HCT116 (cell line): ENCODE results near the gene UGT1A9. TPM values are rescaled to one million over a fixed set of nuclear protein-coding genes. Genes with fewer than 3 reads are reported as not detected.

Experiments used
- ATAC-seq: fragments of 200-7000 bp; cut with Tn5 transposase; 2 replicates; pipeline ENCODE4 v1.9.1; 2020; ENCODE audit warnings: mild to moderate bottlenecking, moderate library complexity
- BruUV-seq: library from RNA; stranded (reverse); fragments of 400-500 nt; replicated peaks from 2 replicates; lab custom pipeline; 2021; lab: Mats Ljungman, UMichigan
- CTCF ChIA-PET: fragments of 300-600 bp; sonication (Branson Sonifier 250); formaldehyde crosslinking; loops from one replicate; lab custom pipeline; 2021; ENCODE audit warnings: antibody characterized with exemption; lab: Charles Lee
- POLR2A ChIA-PET: fragments of 300-600, 350-600 bp; sonication (Branson Sonifier 250); formaldehyde crosslinking; loops from one replicate; lab custom pipeline; 2021; ENCODE audit warnings: antibody characterized with exemption; lab: Charles Lee
- RAD21 ChIA-PET, 2 experiments: fragments of 300-600 bp; sonication (Branson Sonifier 250); formaldehyde crosslinking; loops; one replicate each; lab custom pipeline; 2023; ENCODE audit warnings: low total read pairs in 2 of 2; ENCODE audit not compliant: uncharacterized antibody in 2 of 2, unreplicated experiment in 2 of 2, low non-redundant PET in 1 of 2; lab: Charles Lee
- DNase-seq: peaks from one replicate; pipeline ENCODE4 v3.0.0-alpha.2; 2010; ENCODE audit warnings: low read depth, low spot score
- H2AFZ ChIP-seq: fragments of 200-600 bp; shearing (Covaris generic), sonication (generic); 2 replicates; pipeline ENCODE4 v1.6.1; 2017; ENCODE audit warnings: low read depth, mixed run types, mixed read lengths, antibody characterized with exemption, low read length; ENCODE audit not compliant: poor library complexity, severe bottlenecking
- H3K27ac ChIP-seq: 2 replicates; pipeline ENCODE4 v1.5.1; 2012; ENCODE audit warnings: low read depth, low read length
- H3K27me3 ChIP-seq: fragments of 200-600 bp; sonication (generic); 2 replicates; pipeline ENCODE4 v1.6.1; 2016; ENCODE audit warnings: mixed run types, low read length, mixed read lengths; ENCODE audit not compliant: insufficient read depth
- H3K36me3 ChIP-seq, 2 experiments: fragments of 200-500 bp in 1 of 2; fragments of 200-600 bp in 1 of 2; sonication (Bioruptor generic) in 1 of 2; sonication (generic) in 1 of 2; 2 replicates each; pipeline versions ENCODE4 v1.5.1 to v1.6.1; 2014 to 2016; ENCODE audit warnings: low read length in 2 of 2, inconsistent platforms in 1 of 2, mixed read lengths in 1 of 2, mixed run types in 1 of 2; ENCODE audit not compliant: insufficient read depth in 2 of 2, control insufficient read depth in 1 of 2
- H3K4me1 ChIP-seq, 2 experiments: fragments of 200-600 bp in 1 of 2; sonication (generic) in 1 of 2; 2 replicates each; pipeline versions ENCODE4 v1.5.1 to v1.6.1; 2012 to 2017; ENCODE audit warnings: low read length in 2 of 2, inconsistent platforms in 1 of 2, mild to moderate bottlenecking in 1 of 2, mixed read lengths in 1 of 2, mixed run types in 1 of 2, moderate library complexity in 1 of 2; ENCODE audit not compliant: insufficient read depth in 2 of 2, control insufficient read depth in 1 of 2
- H3K4me2 ChIP-seq: fragments of 200-600 bp; sonication (generic); 2 replicates; pipeline ENCODE4 v1.6.1; 2017; ENCODE audit warnings: mixed run types, low read length, mixed read lengths
- H3K4me3 ChIP-seq, 2 experiments: fragments of 200-600 bp in 1 of 2; sonication (generic) in 1 of 2; replicated peaks in 1 of 2; 2 replicates each; pipeline ENCODE4 v1.5.1; 2011 to 2016; ENCODE audit warnings: low read length in 2 of 2, control low read depth in 1 of 2, low read depth in 1 of 2, mild to moderate bottlenecking in 1 of 2, mixed read lengths in 1 of 2, mixed run types in 1 of 2
- H3K79me2 ChIP-seq: fragments of 200-600 bp; sonication (generic); 2 replicates; pipeline ENCODE4 v1.6.1; 2017; ENCODE audit warnings: mild to moderate bottlenecking, mixed run types, low read length, moderate library complexity, mixed read lengths; ENCODE audit not compliant: insufficient read depth
- H3K9ac ChIP-seq: fragments of 200-600 bp; sonication (generic); 2 replicates; pipeline ENCODE4 v1.6.1; 2016; ENCODE audit warnings: low read length, mixed read lengths
- H3K9me2 ChIP-seq: fragments of 200-600 bp; sonication (generic), shearing (Covaris generic); 2 replicates; pipeline ENCODE4 v1.6.1; 2017; ENCODE audit warnings: mixed run types, mild to moderate bottlenecking, moderate library complexity; ENCODE audit not compliant: insufficient read depth
- H3K9me3 ChIP-seq, 2 experiments: fragments of 200-500 bp in 1 of 2; fragments of 200-600 bp in 1 of 2; sonication (Bioruptor generic) in 1 of 2; sonication (generic) in 1 of 2; 2 replicates each; pipeline ENCODE4 v1.6.1; 2014 to 2017; ENCODE audit warnings: low read length in 2 of 2, mixed read lengths in 2 of 2, inconsistent platforms in 1 of 2, low read depth in 1 of 2, mild to moderate bottlenecking in 1 of 2, mixed run types in 1 of 2, moderate library complexity in 1 of 2; ENCODE audit not compliant: control insufficient read depth in 1 of 2, insufficient read depth in 1 of 2
- H4K20me1 ChIP-seq: fragments of 200-600 bp; sonication (generic), shearing (Covaris generic); 2 replicates; pipeline ENCODE4 v1.6.1; 2017; ENCODE audit warnings: mixed run types, mild to moderate bottlenecking, moderate library complexity; ENCODE audit not compliant: insufficient read depth
- CBX3 ChIP-seq: IDR thresholded peaks from 2 replicates; pipeline ENCODE4 v1.6.1; 2012; ENCODE audit warnings: low read depth
- CEBPB ChIP-seq: IDR thresholded peaks from 2 replicates; pipeline ENCODE4 v1.6.1; 2012; ENCODE audit warnings: low read depth
- ELF1 ChIP-seq: IDR thresholded peaks from 2 replicates; pipeline ENCODE4 v1.6.1; 2012; ENCODE audit warnings: low read depth, borderline replicate concordance
- EZH2 ChIP-seq: fragments of 200-600 bp; sonication (generic); IDR thresholded peaks from 2 replicates; pipeline ENCODE4 v1.6.1; 2017; ENCODE audit warnings: antibody characterized with exemption, mixed run types
- EZH2phosphoT487 ChIP-seq: fragments of 200-600 bp; IDR thresholded peaks from 2 replicates; pipeline ENCODE4 v1.6.1; 2018; ENCODE audit warnings: antibody characterized with exemption, borderline replicate concordance
- JUND ChIP-seq: IDR thresholded peaks from 2 replicates; pipeline ENCODE4 v1.6.1; 2012
- POLR2AphosphoS5 ChIP-seq: IDR thresholded peaks from 2 replicates; pipeline ENCODE4 v1.6.1; 2011; ENCODE audit warnings: mild to moderate bottlenecking, low read depth, low read length, moderate library complexity
- RAD21 ChIP-seq: IDR thresholded peaks from 2 replicates; pipeline ENCODE4 v1.6.1; 2012; ENCODE audit warnings: low read depth, mild to moderate bottlenecking
- SIN3A ChIP-seq: IDR thresholded peaks from 2 replicates; pipeline ENCODE4 v1.6.1; 2012; ENCODE audit warnings: low read depth
- SP1 ChIP-seq: IDR thresholded peaks from 2 replicates; pipeline ENCODE4 v1.6.1; 2012; ENCODE audit warnings: low read depth
- TCF7L2 ChIP-seq: IDR thresholded peaks from 2 replicates; pipeline ENCODE4 v1.7.0; 2011; ENCODE audit warnings: borderline replicate concordance, inconsistent platforms; ENCODE audit not compliant: insufficient read depth, insufficient read length; ENCODE audit errors: extremely low read depth
- YY1 ChIP-seq: IDR thresholded peaks from 2 replicates; pipeline ENCODE4 v1.6.1; 2011; ENCODE audit warnings: low read length, low read depth, moderate library complexity, mild to moderate bottlenecking; ENCODE audit not compliant: insufficient replicate concordance; ENCODE audit errors: extremely low read depth
- ZFX ChIP-seq: fragments of 450-650 bp; IDR thresholded peaks from 2 replicates; pipeline ENCODE4 v1.6.1; 2017
- intact Hi-C: fragments of 100-400 bp; cut with micrococcal nuclease; formaldehyde crosslinking; loops from 2 replicates; pipeline ENCODE4 v1.10.0; 2022
- total RNA-seq: library from RNA; stranded (reverse); gene quantifications from one replicate; pipeline ENCODE4 v1.2.1, GENCODE V29; 2021; ENCODE audit not compliant: unreplicated experiment
- TF ChIP-seq, protein P1 (sequence below): IDR thresholded peaks from 2 replicates; pipeline ENCODE4 v1.6.1; 2012
- TF ChIP-seq, protein P2 (sequence below): IDR thresholded peaks from 2 replicates; pipeline ENCODE4 v1.6.1; 2012; ENCODE audit warnings: low read depth
- TF ChIP-seq, protein P3 (sequence below): IDR thresholded peaks from 2 replicates; pipeline ENCODE4 v1.6.1; 2012

UGT1A9 gene
- total RNA-seq, 1 experiment from 2014 or later, result not detected

DNA sequence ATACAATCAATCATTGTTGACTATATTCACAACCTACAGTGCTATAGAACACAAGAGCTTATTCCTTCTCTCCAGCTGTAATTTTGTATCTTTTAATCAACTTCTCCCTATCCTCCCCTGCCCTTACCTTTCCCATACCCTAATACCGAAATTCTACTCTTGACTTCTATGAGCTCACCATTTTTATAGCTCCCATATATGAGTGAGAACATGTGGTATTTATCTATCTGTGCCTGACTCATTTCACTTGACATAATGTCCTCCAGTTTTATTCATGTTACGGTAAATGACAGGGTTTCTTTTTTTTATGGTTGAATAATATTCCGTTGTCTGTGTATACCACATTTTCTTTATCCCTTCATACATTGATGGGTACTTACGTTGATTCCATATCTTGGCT, 109.1 kb downstream of the UGT1A9 start:
- ChIA-PET POLR2A (no interaction called here), CTCF (no interaction called here), RAD21 (no interaction called here)
- no peaks in the 10 kb centered on the region for H3K36me3 ChIP-seq
- H3K9ac ChIP-seq, result no peak overlapping the region
- H4K20me1 ChIP-seq, result no peaks in the 10 kb centered on the region
- DNase-seq, result no peak
- BruUV-seq, result no TSS peak
- no peaks in the 10 kb centered on the region for H3K27me3 ChIP-seq
- ATAC-seq, result no peak
- no peak overlapping the region for H2AFZ ChIP-seq
- intact Hi-C loops, result no loop called here
- no peak overlapping the region for H3K4me2 ChIP-seq
- no peak overlapping the region for H3K27ac ChIP-seq
- TF ChIP-seq JUND (no peak), CBX3 (no peak), SIN3A (no peak), TCF7L2 (no peak), RAD21 (no peak), ELF1 (no peak), SP1 (no peak), POLR2AphosphoS5 (no peak), EZH2phosphoT487 (no peak), CEBPB (no peak), YY1 (no peak), EZH2 (no peak), ZFX (no peak)
- TF ChIP-seq, protein P1, sequence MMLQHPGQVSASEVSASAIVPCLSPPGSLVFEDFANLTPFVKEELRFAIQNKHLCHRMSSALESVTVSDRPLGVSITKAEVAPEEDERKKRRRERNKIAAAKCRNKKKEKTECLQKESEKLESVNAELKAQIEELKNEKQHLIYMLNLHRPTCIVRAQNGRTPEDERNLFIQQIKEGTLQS, result no peak
- TF ChIP-seq, protein P2, sequence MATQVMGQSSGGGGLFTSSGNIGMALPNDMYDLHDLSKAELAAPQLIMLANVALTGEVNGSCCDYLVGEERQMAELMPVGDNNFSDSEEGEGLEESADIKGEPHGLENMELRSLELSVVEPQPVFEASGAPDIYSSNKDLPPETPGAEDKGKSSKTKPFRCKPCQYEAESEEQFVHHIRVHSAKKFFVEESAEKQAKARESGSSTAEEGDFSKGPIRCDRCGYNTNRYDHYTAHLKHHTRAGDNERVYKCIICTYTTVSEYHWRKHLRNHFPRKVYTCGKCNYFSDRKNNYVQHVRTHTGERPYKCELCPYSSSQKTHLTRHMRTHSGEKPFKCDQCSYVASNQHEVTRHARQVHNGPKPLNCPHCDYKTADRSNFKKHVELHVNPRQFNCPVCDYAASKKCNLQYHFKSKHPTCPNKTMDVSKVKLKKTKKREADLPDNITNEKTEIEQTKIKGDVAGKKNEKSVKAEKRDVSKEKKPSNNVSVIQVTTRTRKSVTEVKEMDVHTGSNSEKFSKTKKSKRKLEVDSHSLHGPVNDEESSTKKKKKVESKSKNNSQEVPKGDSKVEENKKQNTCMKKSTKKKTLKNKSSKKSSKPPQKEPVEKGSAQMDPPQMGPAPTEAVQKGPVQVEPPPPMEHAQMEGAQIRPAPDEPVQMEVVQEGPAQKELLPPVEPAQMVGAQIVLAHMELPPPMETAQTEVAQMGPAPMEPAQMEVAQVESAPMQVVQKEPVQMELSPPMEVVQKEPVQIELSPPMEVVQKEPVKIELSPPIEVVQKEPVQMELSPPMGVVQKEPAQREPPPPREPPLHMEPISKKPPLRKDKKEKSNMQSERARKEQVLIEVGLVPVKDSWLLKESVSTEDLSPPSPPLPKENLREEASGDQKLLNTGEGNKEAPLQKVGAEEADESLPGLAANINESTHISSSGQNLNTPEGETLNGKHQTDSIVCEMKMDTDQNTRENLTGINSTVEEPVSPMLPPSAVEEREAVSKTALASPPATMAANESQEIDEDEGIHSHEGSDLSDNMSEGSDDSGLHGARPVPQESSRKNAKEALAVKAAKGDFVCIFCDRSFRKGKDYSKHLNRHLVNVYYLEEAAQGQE, result no peak
- TF ChIP-seq, protein P3, sequence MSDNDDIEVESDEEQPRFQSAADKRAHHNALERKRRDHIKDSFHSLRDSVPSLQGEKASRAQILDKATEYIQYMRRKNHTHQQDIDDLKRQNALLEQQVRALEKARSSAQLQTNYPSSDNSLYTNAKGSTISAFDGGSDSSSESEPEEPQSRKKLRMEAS, result no peak
- TF ChIP-seq, all 23 proteins: peak for 0
- Histone ChIP-seq H3K79me2 (no peaks in the 10 kb centered on the region), H3K4me1 (no peaks in the 10 kb centered on the region), H3K9me3 (no peaks in the 10 kb centered on the region), H3K9me2 (no peaks in the 10 kb centered on the region), H3K4me3 (no peak overlapping the region)
